Measurements from ENCODE around the gene SPACA1. TPM values are rescaled to one million over a fixed set of nuclear protein-coding genes. Genes with fewer than 3 reads are reported as not detected.

Gene SPACA1
- total and polyA plus RNA-seq, 2 of the 8 experiments (the other 6 are each of a cell fraction or from before 2014, with no cell fraction given), result not detected

GRCh38 chr6:88062376-88062775 lies 14.7 kb downstream of the SPACA1 start:
- Histone ChIP-seq H3K18ac (ENCODE audit: extremely low read depth, low read length) (no peak overlapping the region), H3K4me1 (replicated peaks in 1 of 4; ENCODE audit: control insufficient read depth in 3 of 4, insufficient read depth in 4 of 4, low read length in 3 of 4) (no peaks in the 10 kb centered on the region), H3K14ac (ENCODE audit: insufficient read length) (no peak overlapping the region), H2BK5ac (ENCODE audit: low read depth, low read length) (no peak overlapping the region), H3K4ac (replicated peaks; ENCODE audit: insufficient read length, low read depth, low read length) (no peak overlapping the region), H3K4me2 (ENCODE audit: insufficient read depth in 1 of 2, low read depth in 2 of 2, low read length in 2 of 2) (no peak overlapping the region), H2BK20ac (ENCODE audit: low read length) (no peak overlapping the region), H4K5ac (ENCODE audit: insufficient read length, low read depth, low read length) (no peak overlapping the region), H3K79me1 (ENCODE audit: low read depth, low read length) (no peaks in the 10 kb centered on the region), H4K8ac (ENCODE audit: extremely low read depth, insufficient read depth, low read length) (no peak overlapping the region), H4K20me1 (replicated peaks in 1 of 2; ENCODE audit: control insufficient read depth in 1 of 2, insufficient read depth in 2 of 2, low read length in 2 of 2) (no peaks in the 10 kb centered on the region), H2BK15ac (ENCODE audit: low read length) (no peak overlapping the region), H3K23ac (ENCODE audit: insufficient read length) (no peak overlapping the region), H3K79me2 (ENCODE audit: control insufficient read depth in 1 of 2, insufficient read depth in 2 of 2, low read length in 2 of 2) (no peaks in the 10 kb centered on the region), H3K56ac (replicated peaks; ENCODE audit: insufficient read length, low read depth, low read length) (no peak overlapping the region), H2AFZ (ENCODE audit: low read length) (no peak overlapping the region), H3K36me3 (ENCODE audit: control insufficient read depth in 2 of 4, insufficient read depth in 4 of 4, low read length in 3 of 4) (no peaks in the 10 kb centered on the region), H3K23me2 (ENCODE audit: low read depth, low read length) (no peaks in the 10 kb centered on the region), H3K9me3 (ENCODE audit: insufficient read depth in 2 of 2, low read depth in 1 of 2, low read length in 1 of 2) (no peaks in the 10 kb centered on the region), H3K4me3 (ENCODE audit: extremely low read depth in 1 of 4, insufficient read depth in 2 of 4, low read depth in 3 of 4, low read length in 4 of 4) (no peak overlapping the region), H2BK120ac (replicated peaks; ENCODE audit: low read depth, low read length) (no peak overlapping the region), H3K27ac (ENCODE audit: low read depth, low read length) (no peak overlapping the region), H2AK5ac (ENCODE audit: low read depth, low read length) (no peak overlapping the region), H4K91ac (replicated peaks; ENCODE audit: insufficient read length, low read length) (no peak overlapping the region), H3K9ac (replicated peaks in 1 of 4; ENCODE audit: extremely low read depth in 1 of 4, low read depth in 3 of 4, low read length in 3 of 4) (no peak overlapping the region), H3K27me3 (replicated peaks in 1 of 4; ENCODE audit: control insufficient read depth in 3 of 4, extremely low read depth in 1 of 4, insufficient read depth in 3 of 4, low read length in 3 of 4) (no peaks in the 10 kb centered on the region), H2BK12ac (ENCODE audit: low read depth, low read length) (no peak overlapping the region)
- DNase-seq (ENCODE audit: low read depth in 1 of 2, low spot score in 2 of 2), result no peak
- no peak for FAIRE-seq
- ChIA-PET CTCF (ENCODE audit: partially characterized antibody) (no interaction called here), POLR2A (ENCODE audit: partially characterized antibody) (no interaction called here)
- 90% methylated on average over 1 of the region's 1 CpG; no CpG with 5 or more reads in 1 of the 2 experiments for WGBS, 2 experiments (ENCODE audit: extremely low coverage in 1 of 2, insufficient coverage in 1 of 2, insufficient read length in 1 of 2, insufficient replicate concordance in 2 of 2, low coverage in 1 of 2, low lambda C conversion rate in 2 of 2, missing lambda C conversion rate in 1 of 2)
- TF ChIP-seq TCF12 (IDR thresholded peaks at IDR 0.05; ENCODE audit: low read depth, low read length) (no peak), GTF2F1 (IDR thresholded peaks at IDR 0.05; ENCODE audit: borderline replicate concordance, low read depth, low read length) (no peak), ATF2 (IDR thresholded peaks at IDR 0.05; ENCODE audit: low read length) (no peak), JUN (IDR thresholded peaks at IDR 0.05; ENCODE audit: low read depth, low read length) (no peak), ATF3 (IDR thresholded peaks at IDR 0.05; ENCODE audit: insufficient read depth, low read depth, low read length) (no peak), MAX (IDR thresholded peaks at IDR 0.05) (no peak), PHF8 (conservative IDR thresholded peaks at IDR 0.05; ENCODE audit: low read depth, low read length) (no peak), POLR2A (IDR thresholded peaks at IDR 0.05; ENCODE audit: control extremely low read depth in 1 of 2, low read depth in 2 of 2, low read length in 2 of 2) (no peak), POU5F1 (IDR thresholded peaks at IDR 0.05; ENCODE audit: low read depth, low read length) (no peak), CTBP2 (IDR thresholded peaks at IDR 0.05; ENCODE audit: borderline replicate concordance, insufficient read depth, insufficient read length, low read length) (no peak)

Measured in H1 (cell line).